HEK293 (cell line): ENCODE data around the gene CALR3.

Experiments
- CTCF ChIA-PET: fragments of 350-600 bp; formaldehyde crosslinking; extraction: SDS; loops from one replicate; lab custom pipeline; 2021; ENCODE audit warnings: antibody characterized with exemption; lab: Yijun Ruan, JAX
- POLR2A ChIA-PET: fragments of 300-600 bp; formaldehyde crosslinking; extraction: SDS; loops from one replicate; lab custom pipeline; 2020; ENCODE audit warnings: antibody characterized with exemption, inconsistent platforms; lab: Yijun Ruan, JAX
- H3K27ac ChIP-seq: fragments of 200-500 bp; sonication (Bioruptor generic); 2 replicates; pipeline ENCODE4 v1.5.1; 2014; ENCODE audit warnings: low read depth, low read length, control low read depth, inconsistent platforms; ENCODE audit errors: extremely low read depth
- H3K36me3 ChIP-seq, 2 experiments: fragments of 200-500 bp in 1 of 2; sonication (Bioruptor generic) in 1 of 2; 1 replicate in 1 of 2; 2 replicates in 1 of 2; pipeline ENCODE4 v1.5.1; 2014 to 2017; ENCODE audit warnings: inconsistent platforms in 2 of 2, low read length in 2 of 2; ENCODE audit not compliant: control insufficient read depth in 2 of 2, insufficient read depth in 1 of 2
- H3K4me1 ChIP-seq: fragments of 200-500 bp; sonication (Bioruptor generic); 2 replicates; pipeline ENCODE4 v1.5.1; 2014; ENCODE audit warnings: mild to moderate bottlenecking, low read length, inconsistent platforms; ENCODE audit not compliant: control insufficient read depth, insufficient read depth
- H3K4me3 ChIP-seq: 2 replicates; pipeline ENCODE4 v1.5.1; 2011; ENCODE audit warnings: low read depth, mild to moderate bottlenecking, control low read depth, low read length, moderate library complexity
- H3K9me3 ChIP-seq: fragments of 200-500 bp; sonication (Bioruptor generic); 2 replicates; pipeline ENCODE4 v1.5.1; 2014; ENCODE audit warnings: low read depth, low read length, inconsistent platforms; ENCODE audit not compliant: control insufficient read depth, insufficient read depth
- BCL6B ChIP-seq: fragments of 450-650 bp; formaldehyde crosslinking; IDR thresholded peaks from 2 replicates; pipeline ENCODE4 v1.5.1; 2017; ENCODE audit warnings: missing biosample characterization, missing genetic modification characterization
- EGR2 ChIP-seq: fragments of 450-650 bp; formaldehyde crosslinking; IDR thresholded peaks from 2 replicates; pipeline ENCODE4 v1.5.1; 2016; ENCODE audit warnings: low read depth, missing biosample characterization, missing genetic modification characterization
- OSR2 ChIP-seq: fragments of 450-650 bp; formaldehyde crosslinking; IDR thresholded peaks from 2 replicates; pipeline ENCODE4 v1.5.1; 2016; ENCODE audit warnings: missing biosample characterization, missing genetic modification characterization
- PRDM10 ChIP-seq: fragments of 450-650 bp; formaldehyde crosslinking; IDR thresholded peaks from 2 replicates; pipeline ENCODE4 v1.5.1; 2016; ENCODE audit warnings: missing biosample characterization, missing genetic modification characterization
- SCRT1 ChIP-seq: fragments of 450-650 bp; formaldehyde crosslinking; IDR thresholded peaks from 2 replicates; pipeline ENCODE4 v1.5.1; 2016; ENCODE audit warnings: missing biosample characterization, missing genetic modification characterization, borderline replicate concordance
- SCRT2 ChIP-seq: fragments of 450-650 bp; formaldehyde crosslinking; IDR thresholded peaks from 2 replicates; pipeline ENCODE4 v1.5.1; 2016; ENCODE audit warnings: missing biosample characterization, missing genetic modification characterization
- TSHZ1 ChIP-seq: fragments of 450-650 bp; formaldehyde crosslinking; IDR thresholded peaks from 2 replicates; pipeline ENCODE4 v1.5.1; 2016; ENCODE audit warnings: missing biosample characterization, missing genetic modification characterization, borderline replicate concordance
- ZBTB11 ChIP-seq: fragments of 450-650 bp; formaldehyde crosslinking; conservative IDR thresholded peaks from 2 replicates; pipeline ENCODE4 v1.5.1; 2016; ENCODE audit warnings: low read depth, missing biosample characterization, missing genetic modification characterization
- ZNF133 ChIP-seq: fragments of 450-650 bp; formaldehyde crosslinking; IDR thresholded peaks from 2 replicates; pipeline ENCODE4 v1.5.1; 2016; ENCODE audit warnings: missing biosample characterization, missing genetic modification characterization
- ZNF266 ChIP-seq: fragments of 450-650 bp; formaldehyde crosslinking; IDR thresholded peaks from 2 replicates; pipeline ENCODE4 v1.5.1; 2016; ENCODE audit warnings: missing biosample characterization, missing genetic modification characterization, low read depth
- ZNF513 ChIP-seq: fragments of 450-650 bp; IDR thresholded peaks from 2 replicates; pipeline ENCODE4 v1.5.1; 2018; ENCODE audit warnings: missing biosample characterization, missing genetic modification characterization
- ZNF639 ChIP-seq: fragments of 450-650 bp; formaldehyde crosslinking; IDR thresholded peaks from 2 replicates; pipeline ENCODE4 v1.5.1; 2016; ENCODE audit warnings: missing biosample characterization, missing genetic modification characterization
- ZSCAN16 ChIP-seq: fragments of 450-650 bp; formaldehyde crosslinking; IDR thresholded peaks from 2 replicates; pipeline ENCODE4 v1.5.1; 2016; ENCODE audit warnings: missing biosample characterization, missing genetic modification characterization
- ZSCAN23 ChIP-seq: fragments of 450-650 bp; formaldehyde crosslinking; IDR thresholded peaks from 2 replicates; pipeline ENCODE4 v1.5.1; 2016; ENCODE audit warnings: missing biosample characterization, missing genetic modification characterization

The CALR3 gene

GRCh38 chr19:16462757-16463250 lies 33.2 kb downstream of the CALR3 start:
- Histone ChIP-seq H3K36me3 (peaks cover 4 to 5% of the 10 kb centered on the region in 2 experiments; a peak in 2 of 3 replicates), H3K4me3 (no peak overlapping the region), H3K4me1 (peaks cover under 1% of the 10 kb centered on the region; the same call in 1 of the 2 replicates), H3K9me3 (no peaks in the 10 kb centered on the region), H3K27ac (no peak overlapping the region)
- ChIA-PET POLR2A (no interaction called here), CTCF (interaction anchor here (0.7 to 2.5 kb wide), 3 partner anchors 9 to 24 kb away, joined by 3 to 16 read pairs (median 4); no protein-coding TSS in a partner anchor)
- no peak for TF ChIP-seq ZSCAN23 (tag by site-specific recombination)
- peak; percentile 50 for TF ChIP-seq PRDM10
- TF ChIP-seq, all 188 proteins: peak for 1

GRCh38 chr19:16461630-16462051 lies 34.3 kb downstream of the CALR3 start:
- Histone ChIP-seq H3K4me1 (peaks cover 7% of the 10 kb centered on the region), H3K9me3 (no peaks in the 10 kb centered on the region), H3K36me3 (peaks cover 4 to 5% of the 10 kb centered on the region in 2 experiments; a peak in 2 of 3 replicates), H3K27ac (no peak overlapping the region), H3K4me3 (no peak overlapping the region)
- TF ChIP-seq EGR2 (tag by site-specific recombination) = no peak
- no peak for TF ChIP-seq OSR2 (tag by site-specific recombination)
- TF ChIP-seq TSHZ1 (tag by site-specific recombination) = no peak
- TF ChIP-seq ZNF266 (tag by site-specific recombination) = no peak
- no peak for TF ChIP-seq ZSCAN16 (tag by site-specific recombination)
- no peak for TF ChIP-seq ZSCAN23 (tag by site-specific recombination)
- peak; percentile 85 for TF ChIP-seq SCRT2 (tag by site-specific recombination)
- TF ChIP-seq SCRT1 (tag by site-specific recombination) = peak; percentile 62; the same call in 1 of the 2 replicates
- no peak for TF ChIP-seq ZNF133 (tag by site-specific recombination)
- no peak for TF ChIP-seq ZNF639 (tag by site-specific recombination)
- no peak for TF ChIP-seq ZBTB11 (tag by site-specific recombination)
- TF ChIP-seq ZNF513 (tag by site-specific recombination) = no peak
- TF ChIP-seq BCL6B (tag by site-specific recombination) = no peak
- ChIA-PET POLR2A (no interaction called here), CTCF (interaction anchor here (0.7 to 2.5 kb wide), 2 partner anchors 20 to 44 kb away, joined by 4 to 16 read pairs; no protein-coding TSS in a partner anchor)
